Smooth muscle cell (in vitro differentiated cells): ENCODE results near the gene ETV5. TPM values are rescaled to one million over a fixed set of nuclear protein-coding genes. Genes with fewer than 3 reads are reported as not detected.

Experiments used
- DNase-seq: peaks from one replicate; lab custom pipeline; 2025; ENCODE audit not compliant: unreplicated experiment; lab: John Stamatoyannopoulos, UW
- H2AFZ ChIP-seq: fragments of 200-600 bp; sonication (generic); 2 replicates; pipeline ENCODE4 v1.6.0; 2016; ENCODE audit warnings: antibody characterized with exemption, low read depth, mild to moderate bottlenecking
- H3F3A ChIP-seq: fragments of 200-600 bp; sonication (generic); 2 replicates; pipeline ENCODE4 v1.6.0; 2017; ENCODE audit warnings: antibody characterized with exemption, low read depth
- H3K27ac ChIP-seq: fragments of 200-600 bp; sonication (generic); 2 replicates; pipeline ENCODE4 v1.5.1; 2016; ENCODE audit warnings: low read depth, mild to moderate bottlenecking
- H3K27me3 ChIP-seq: fragments of 200-600 bp; sonication (generic); 2 replicates; pipeline ENCODE4 v1.6.1; 2016; ENCODE audit warnings: low read depth, mild to moderate bottlenecking
- H3K36me3 ChIP-seq: fragments of 200-600 bp; sonication (generic); 2 replicates; pipeline ENCODE4 v1.5.1; 2016; ENCODE audit warnings: low read depth
- H3K4me1 ChIP-seq: fragments of 200-600 bp; sonication (generic); 2 replicates; pipeline ENCODE4 v1.5.1; 2016; ENCODE audit warnings: low read depth
- H3K4me2 ChIP-seq: fragments of 200-600 bp; sonication (generic); 2 replicates; pipeline ENCODE4 v1.6.0; 2016; ENCODE audit warnings: mild to moderate bottlenecking
- H3K4me3 ChIP-seq: fragments of 200-600 bp; sonication (generic); 2 replicates; pipeline ENCODE4 v1.5.1; 2016; ENCODE audit warnings: mild to moderate bottlenecking
- H3K79me2 ChIP-seq: fragments of 200-600 bp; sonication (generic); 2 replicates; pipeline ENCODE4 v1.6.0; 2016; ENCODE audit warnings: low read depth, mild to moderate bottlenecking
- H3K9ac ChIP-seq: fragments of 200-600 bp; sonication (generic); 2 replicates; pipeline ENCODE4 v1.6.0; 2016; ENCODE audit warnings: low read depth
- H3K9me3 ChIP-seq: fragments of 200-600 bp; sonication (generic); replicated peaks from 2 replicates; pipeline ENCODE4 v1.5.1; 2016; ENCODE audit warnings: low read depth
- H4K20me1 ChIP-seq: fragments of 200-600 bp; sonication (generic); 2 replicates; pipeline ENCODE4 v1.6.0; 2016; ENCODE audit warnings: low read depth
- CTCF ChIP-seq: fragments of 200-600 bp; sonication (generic); IDR thresholded peaks from 2 replicates; pipeline ENCODE4 v1.5.1; 2017; ENCODE audit warnings: borderline replicate concordance, mild to moderate bottlenecking, antibody characterized with exemption; ENCODE audit not compliant: insufficient read depth, poor library complexity, severe bottlenecking
- WGBS: methylation state at CpG from one replicate; pipeline ENCODE4 v1.1.7; 2016; ENCODE audit warnings: low lambda C conversion rate; 5-methylcytosine and 5-hydroxymethylcytosine counted together
- polyA plus RNA-seq: library from polyadenylated mRNA; unstranded; fragments of >200 nt; fragmentation: Nextera tagmentation; extraction: Ambion mirVana; gene quantifications from 2 replicates; pipeline ENCODE4 v1.2.1, GENCODE V29; 2016
- total RNA-seq: library from RNA; depleted of rRNA; stranded (reverse); fragments of >200 nt; gene quantifications from 2 replicates; pipeline ENCODE4 v1.2.3, GENCODE V29; 2014

ETV5 gene
- total and polyA plus RNA-seq, 2 experiments from 2014 or later = 32.6 to 51.8 TPM

GRCh38 chr3:186075931-186076567, 32.8 kb downstream of the ETV5 start:
- H3K27me3 ChIP-seq = no peaks in the 10 kb centered on the region
- no peak for TF ChIP-seq CTCF
- peaks cover 8% of the 10 kb centered on the region for H3K4me1 ChIP-seq
- H3K79me2 ChIP-seq = no peaks in the 10 kb centered on the region
- H3K36me3 ChIP-seq = peaks cover 26% of the 10 kb centered on the region
- no peak for DNase-seq
- H2AFZ ChIP-seq = no peak overlapping the region
- H3K9ac ChIP-seq = no peak overlapping the region
- no peaks in the 10 kb centered on the region for H3K9me3 ChIP-seq
- WGBS = 94% methylated on average over 4 of the region's 4 CpGs
- H3F3A ChIP-seq = no peaks in the 10 kb centered on the region
- H3K27ac ChIP-seq = peak overlapping the region; percentile 55
- H3K4me2 ChIP-seq = no peak overlapping the region
- H4K20me1 ChIP-seq = peaks cover 3% of the 10 kb centered on the region
- no peak overlapping the region for H3K4me3 ChIP-seq

DNA sequence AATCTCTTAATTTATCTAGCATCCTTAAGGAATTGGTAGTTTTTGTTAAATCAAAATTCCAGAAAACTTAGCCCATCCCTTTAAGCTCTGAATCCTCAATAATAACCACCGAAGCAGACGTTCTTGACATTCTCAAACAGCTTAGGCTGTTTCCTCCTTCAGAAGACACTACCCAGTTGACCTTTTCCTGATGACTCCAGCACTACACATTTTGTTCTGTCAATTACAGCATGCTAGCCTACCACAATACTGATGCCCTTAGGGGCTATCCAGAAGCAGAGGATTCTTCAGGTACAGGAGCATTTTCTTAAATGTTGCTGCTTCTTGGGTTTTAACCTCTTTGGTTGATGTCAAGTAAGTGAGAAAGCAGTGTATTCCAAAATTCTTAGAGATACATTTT, 33.4 kb downstream of the ETV5 start:
- Histone ChIP-seq H3K9ac (no peak overlapping the region), H3K9me3 (no peaks in the 10 kb centered on the region), H3K4me3 (no peak overlapping the region), H2AFZ (no peak overlapping the region), H3F3A (no peaks in the 10 kb centered on the region), H4K20me1 (no peaks in the 10 kb centered on the region), H3K27me3 (no peaks in the 10 kb centered on the region), H3K36me3 (peaks cover 26% of the 10 kb centered on the region), H3K27ac (peak overlapping the region; percentile 55), H3K4me2 (no peak overlapping the region), H3K4me1 (peaks cover 5% of the 10 kb centered on the region), H3K79me2 (no peaks in the 10 kb centered on the region)
- DNase-seq = no peak
- no peak for TF ChIP-seq CTCF
- 47% methylated on average over 2 of the region's 2 CpGs for WGBS

- no peaks in the 10 kb centered on the region for H3K4me1 ChIP-seq
- no peak for TF ChIP-seq CTCF
- H3K27me3 ChIP-seq = no peaks in the 10 kb centered on the region
- H3K36me3 ChIP-seq = peaks cover 22% of the 10 kb centered on the region
- no peak overlapping the region for H3K9ac ChIP-seq
- no peak overlapping the region for H2AFZ ChIP-seq
- H3K4me2 ChIP-seq = no peak overlapping the region
- no peaks in the 10 kb centered on the region for H3F3A ChIP-seq
- H3K9me3 ChIP-seq = no peaks in the 10 kb centered on the region
- no peaks in the 10 kb centered on the region for H4K20me1 ChIP-seq
- H3K79me2 ChIP-seq = no peaks in the 10 kb centered on the region
- H3K27ac ChIP-seq = no peak overlapping the region
- no peak overlapping the region for H3K4me3 ChIP-seq
- no peak for DNase-seq
These were observed 35.2 kb downstream of the ETV5 start for GRCh38 chr3:186073641-186074040.

GRCh38 chr3:186070996-186071395, 37.9 kb downstream of the ETV5 start:
- H3K36me3 ChIP-seq = peaks cover 16% of the 10 kb centered on the region
- no peak for TF ChIP-seq CTCF
- H3K27ac ChIP-seq = no peak overlapping the region
- no peaks in the 10 kb centered on the region for H4K20me1 ChIP-seq
- H3K9me3 ChIP-seq = no peaks in the 10 kb centered on the region
- no peak overlapping the region for H3K4me2 ChIP-seq
- DNase-seq = no peak
- no peaks in the 10 kb centered on the region for H3K4me1 ChIP-seq
- H3F3A ChIP-seq = no peaks in the 10 kb centered on the region
- H3K9ac ChIP-seq = no peak overlapping the region
- H3K79me2 ChIP-seq = no peaks in the 10 kb centered on the region
- 74% methylated on average over 9 of the region's 9 CpGs for WGBS
- no peaks in the 10 kb centered on the region for H3K27me3 ChIP-seq
- H3K4me3 ChIP-seq = no peak overlapping the region
- no peak overlapping the region for H2AFZ ChIP-seq
